ENCODE results near the gene HCFC2.

GRCh38 chr12:104064031-104064841 is at the start of gene HCFC2:
- TF ChIP-seq CTCF (IDR thresholded peaks at IDR 0.05; ENCODE audit: low read length): no peak
- no peak for TF ChIP-seq EZH2 (IDR thresholded peaks at IDR 0.05; ENCODE audit: borderline replicate concordance, low read length)
